ENCODE measurements around the gene SLC1A6.
"Not testable (repeated sequence)": the region's sequence is repeated elsewhere in the genome, so short reads cannot be mapped to it uniquely, and the experiment has no call there.

- TF ChIP-seq YY1 (IDR thresholded peaks at IDR 0.05; ENCODE audit: insufficient read depth, insufficient read length); SUZ12 (IDR thresholded peaks at IDR 0.05; ENCODE audit: extremely low read depth, insufficient read depth, insufficient read length): not testable (repeated sequence)
Measured at GRCh38 chr19:14949413-14949812, 30.3 kb downstream of the SLC1A6 start.
